ENCODE measurements around the gene DVL3.
"Not testable (repeated sequence)": the region's sequence is repeated elsewhere in the genome, so short reads cannot be mapped to it uniquely, and the experiment has no call there.

Gene DVL3

GRCh38 chr3:184156522-184156955 is 1.4 kb downstream of the DVL3 start:
- DNase-seq = no peak

- DNase-seq = no peak
Measured at GRCh38 chr3:184157206-184157605, 2.0 kb downstream of the DVL3 start.

GRCh38 chr3:184158404-184158803 is 3.2 kb downstream of the DVL3 start:
- no peak for DNase-seq

DNA sequence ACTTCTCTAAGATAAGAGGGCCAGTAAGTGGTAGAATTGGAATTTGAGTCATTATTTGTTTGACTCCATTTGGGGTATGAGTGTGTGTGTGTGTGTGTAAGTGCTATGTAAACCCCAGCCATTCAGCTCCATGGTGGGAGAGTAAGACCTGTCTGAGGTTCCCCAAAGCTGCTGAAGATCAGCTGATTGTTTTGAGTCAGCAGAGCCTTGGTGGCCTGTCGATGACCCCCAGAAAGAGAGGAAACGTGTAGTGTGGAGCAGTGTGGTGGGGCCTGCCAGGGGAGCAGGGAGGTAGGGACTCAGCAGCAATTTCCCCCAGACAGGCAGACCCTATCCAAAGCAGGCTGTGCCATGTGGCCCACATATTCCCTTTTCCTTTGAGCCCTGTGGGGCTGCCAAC is 5.3 kb downstream of the DVL3 start:
- no peak for DNase-seq

DNA sequence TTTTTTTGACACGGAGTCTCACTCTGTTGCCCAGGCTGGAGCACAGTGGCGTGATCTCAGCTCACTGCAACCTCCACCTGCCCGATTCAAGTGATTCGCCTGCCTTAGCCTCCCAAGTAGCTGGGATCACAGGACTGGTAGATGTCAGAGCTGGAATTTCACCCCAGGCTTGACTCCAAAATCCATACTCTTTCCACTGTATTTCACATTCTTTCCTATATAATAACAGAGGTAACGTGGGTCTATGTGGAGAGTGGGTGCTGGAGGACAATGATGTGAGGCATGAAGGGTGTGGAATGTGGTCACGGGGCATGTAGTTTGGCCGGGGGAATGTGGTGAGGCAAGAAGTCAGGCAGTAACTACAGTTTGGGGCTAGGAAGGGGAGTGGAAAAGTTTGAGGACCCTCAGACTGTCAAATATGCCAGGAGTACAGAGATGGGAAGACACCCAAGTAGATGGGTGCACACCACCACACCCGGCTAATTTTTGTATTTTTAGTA is 7.4 kb downstream of the DVL3 start:
- not testable (repeated sequence) for DNase-seq

- no peak for DNase-seq
Measured at GRCh38 chr3:184164648-184165330, 9.6 kb downstream of the DVL3 start.

DNA sequence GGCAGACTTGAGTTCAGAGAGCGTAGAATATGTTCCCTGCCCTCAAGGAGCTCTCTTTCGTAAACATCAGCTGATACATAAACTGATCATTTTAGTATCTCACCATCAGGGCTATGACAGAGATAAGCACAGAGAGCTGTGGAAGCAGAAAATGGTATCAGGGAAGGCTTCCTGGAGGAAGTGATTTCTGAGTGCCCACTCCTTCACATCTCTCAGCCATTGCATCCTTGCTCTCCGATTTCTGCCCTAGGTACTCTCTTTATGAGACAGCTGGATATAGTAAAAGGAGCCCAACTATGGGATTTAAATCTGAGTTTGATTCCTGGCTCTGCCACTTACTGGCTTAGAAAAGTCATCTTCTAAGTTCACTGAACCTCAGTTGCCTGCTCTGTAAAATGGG is 10.4 kb downstream of the DVL3 start:
- no peak for DNase-seq

GRCh38 chr3:184166671-184167070 is 11.5 kb downstream of the DVL3 start:
- no peak for DNase-seq

GRCh38 chr3:184167786-184168185 is 12.6 kb downstream of the DVL3 start:
- no peak for DNase-seq

DNA sequence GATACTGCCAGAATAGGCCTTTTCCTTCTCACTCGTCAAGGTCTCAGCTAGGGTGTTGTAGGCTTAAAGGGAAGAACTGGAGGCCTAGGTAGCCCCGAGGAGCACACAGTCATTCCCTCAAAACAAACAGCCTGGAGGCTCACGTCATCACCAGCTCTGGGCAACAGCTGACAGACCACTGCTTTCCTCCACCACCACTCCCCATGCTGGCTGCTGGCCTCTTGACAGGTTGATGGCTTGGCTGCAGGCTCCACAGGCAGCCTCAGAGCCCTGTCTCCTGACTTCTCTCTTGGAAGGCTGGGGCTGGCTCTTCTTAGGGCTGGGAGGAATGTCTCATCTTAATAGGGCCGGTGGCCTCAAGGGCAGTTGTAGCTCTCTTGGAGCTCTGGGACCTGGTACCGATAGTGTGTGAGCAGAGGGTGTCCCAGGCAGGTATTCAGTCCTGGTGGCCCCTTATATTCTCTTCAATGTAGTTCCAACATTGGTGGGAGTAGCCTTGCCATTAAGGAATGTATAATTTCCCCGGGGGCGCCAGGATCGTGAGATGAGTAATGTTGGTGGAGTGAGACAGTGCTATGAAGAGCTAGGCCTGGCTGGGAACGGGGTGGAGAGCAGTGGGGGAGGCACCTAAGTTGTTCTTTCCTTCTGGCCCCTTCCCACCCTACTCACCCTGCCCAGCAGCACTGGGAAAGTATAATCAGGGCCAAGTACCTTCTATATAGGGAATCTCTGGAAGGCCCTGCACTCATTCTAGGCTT is 13.4 kb downstream of the DVL3 start:
- no peak for DNase-seq

DNA sequence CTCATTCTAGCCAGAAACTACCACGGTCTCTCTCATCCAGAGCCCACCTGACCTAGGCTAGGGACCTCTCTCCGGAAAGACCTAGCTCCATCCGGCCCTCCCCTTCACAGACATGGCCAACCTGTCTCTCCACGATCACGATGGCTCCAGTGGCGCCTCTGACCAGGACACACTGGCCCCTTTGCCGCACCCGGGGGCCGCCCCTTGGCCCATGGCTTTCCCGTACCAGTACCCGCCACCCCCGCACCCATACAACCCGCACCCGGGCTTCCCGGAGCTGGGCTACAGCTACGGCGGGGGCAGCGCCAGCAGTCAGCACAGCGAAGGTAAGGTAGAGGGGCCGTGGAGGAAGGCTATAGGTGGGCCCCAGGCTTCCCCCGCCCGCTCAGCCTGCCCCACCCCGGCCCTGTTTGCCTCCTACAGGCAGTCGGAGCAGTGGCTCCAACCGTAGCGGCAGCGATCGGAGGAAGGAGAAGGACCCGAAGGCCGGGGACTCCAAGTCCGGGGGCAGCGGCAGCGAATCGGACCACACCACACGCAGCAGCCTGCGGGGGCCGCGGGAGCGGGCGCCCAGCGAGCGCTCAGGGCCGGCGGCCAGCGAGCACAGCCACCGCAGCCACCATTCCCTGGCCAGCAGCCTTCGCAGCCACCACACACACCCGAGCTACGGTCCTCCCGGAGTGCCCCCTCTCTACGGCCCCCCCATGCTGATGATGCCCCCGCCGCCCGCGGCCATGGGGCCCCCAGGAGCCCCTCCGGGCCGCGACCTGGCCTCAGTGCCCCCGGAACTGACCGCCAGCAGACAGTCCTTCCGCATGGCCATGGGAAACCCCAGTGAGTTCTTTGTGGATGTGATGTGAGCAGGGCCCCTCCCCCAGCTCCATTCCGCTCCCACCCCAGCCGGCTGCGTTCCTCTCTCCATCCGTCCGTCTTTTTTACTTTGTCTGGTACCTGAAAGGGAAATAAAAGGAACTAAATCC is 15.0 kb downstream of the DVL3 start:
- no peak for DNase-seq

GRCh38 chr3:184171562-184171961 is 16.4 kb downstream of the DVL3 start:
- DNase-seq = no peak

- no peak for DNase-seq
Measured at GRCh38 chr3:184172681-184173373, 17.6 kb downstream of the DVL3 start.

DNA sequence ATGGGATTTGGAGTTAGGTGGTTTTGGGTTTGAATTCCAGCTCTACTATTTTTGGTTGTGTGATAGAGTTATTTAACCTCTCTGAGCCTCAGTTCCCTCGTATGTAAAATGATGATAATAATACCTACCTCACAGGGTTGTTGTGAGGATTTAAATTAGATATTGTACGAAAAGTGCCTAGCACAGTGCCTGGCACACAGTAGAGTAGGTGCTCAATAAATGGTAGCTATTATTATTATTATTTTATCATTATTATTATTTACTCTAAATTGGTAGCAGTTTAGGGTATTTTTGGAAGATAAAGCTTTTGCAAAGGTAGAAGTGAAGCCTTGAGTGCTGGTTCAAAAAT is 18.2 kb downstream of the DVL3 start:
- no peak for DNase-seq

DNA sequence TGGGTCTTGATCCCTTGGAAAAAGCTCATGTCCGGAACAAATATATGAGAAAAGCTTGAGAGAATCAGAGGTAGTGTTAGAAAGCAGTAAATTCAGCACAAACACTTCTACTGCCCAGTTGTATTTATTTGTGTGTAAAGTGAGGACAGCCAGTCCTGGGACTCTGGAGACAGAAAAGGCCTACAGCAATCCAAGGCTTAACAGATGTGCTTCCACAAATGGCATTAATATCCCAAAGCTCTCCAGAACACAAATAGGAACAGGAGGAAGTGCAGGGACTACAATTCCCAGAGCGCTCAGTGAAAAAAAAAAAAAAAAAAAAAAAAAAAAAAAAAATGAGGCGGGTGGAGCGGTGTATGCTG is 19.1 kb downstream of the DVL3 start:
- no peak for DNase-seq

DNA sequence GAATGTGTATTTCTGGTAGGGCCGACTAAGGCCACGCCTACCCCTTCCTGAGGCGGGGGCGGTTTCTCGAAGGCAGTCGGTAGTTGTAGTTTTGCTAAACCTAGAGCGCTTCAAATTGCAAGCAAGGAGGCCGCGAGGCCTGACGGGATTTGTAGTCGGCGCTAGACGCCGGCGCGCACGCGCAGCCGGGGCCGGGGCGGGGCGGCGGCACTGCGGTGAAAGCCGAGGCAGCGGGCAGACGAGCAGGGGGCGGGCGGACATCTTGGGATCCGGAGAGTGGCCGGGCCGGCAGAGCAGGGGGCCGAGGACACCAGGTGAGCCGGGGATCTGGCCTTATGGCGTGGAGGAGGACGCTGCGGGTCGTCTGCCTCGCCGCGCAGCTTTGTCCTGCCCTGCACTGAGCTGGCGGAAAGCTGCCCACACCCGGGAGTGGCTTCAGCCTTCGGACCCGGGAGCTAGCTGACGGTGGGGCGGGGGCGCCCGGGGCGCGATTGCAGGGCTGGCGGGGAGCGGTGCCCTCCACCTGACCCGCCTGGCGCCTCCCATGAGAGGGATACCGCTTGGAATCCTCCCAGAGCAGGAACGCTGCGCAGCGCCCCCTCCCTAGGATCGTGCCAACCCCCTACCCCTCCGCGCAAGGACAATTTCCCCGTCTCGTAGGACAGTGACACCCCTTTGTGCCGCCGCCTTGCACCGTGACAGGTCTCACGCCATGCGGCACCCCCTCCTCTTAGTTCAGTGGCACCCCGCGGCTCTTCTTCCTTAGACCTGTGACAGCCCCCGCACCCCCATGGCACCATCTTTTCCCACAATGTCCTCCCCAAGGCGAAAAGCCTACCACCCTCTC is 19.7 kb downstream of the DVL3 start, which contains the start of gene AP2M1:
TSS of gene AP2M1 (plus strand) at position 210 of the 847 bp plus-strand sequence. CDS start 2,139 bp downstream, outside the sequence.
- peak; percentile 96 to 97 for DNase-seq

GRCh38 chr3:184175506-184175905 is 20.3 kb downstream of the DVL3 start:
- no peak for DNase-seq

- DNase-seq = no peak
Measured at GRCh38 chr3:184175981-184176376, 20.8 kb downstream of the DVL3 start.

- DNase-seq = no peak
Measured at GRCh38 chr3:184176377-184177330, 21.5 kb downstream of the DVL3 start.

- DNase-seq = no peak
Measured at GRCh38 chr3:184177331-184177731, 22.2 kb downstream of the DVL3 start.
